ENCODE data around the gene DYRK3. TPM values are rescaled to one million over a fixed set of nuclear protein-coding genes. Genes with fewer than 3 reads are reported as not detected.

Gene DYRK3
- total and polyA plus RNA-seq, 8 donors = 1.2 to 21.9 (median 2.9) TPM; not detected in 1

- 37 to 49% (median 47%) methylated on average over 8 of the region's 8 CpGs for WGBS, 5 donors
- DNase-seq = peak in 1 of 2 donors; percentile 43
- Histone ChIP-seq H3K4me1 (peaks cover 19 to 38% (median 24%) of the 10 kb centered on the region in 4 donors), H3K36me3 (no peaks in the 10 kb centered on the region), H3K4me3 (no peak overlapping the region), H3K27me3 (no peaks in the 10 kb centered on the region), H3K9me3 (no peaks in the 10 kb centered on the region), H3K27ac (peak overlapping the region in 3 of 5 donors; percentile 12 to 77 (median 36))
- intact Hi-C loops (cut with DNase I; ENCODE audit: low total_unique reads) = no loop called here
- TF ChIP-seq POLR2A (IDR thresholded peaks at IDR 0.05) = no peak
- no peak for TF ChIP-seq EP300 (IDR thresholded peaks at IDR 0.05)
- TF ChIP-seq CTCF (IDR thresholded peaks at IDR 0.05) = no peak
- TF ChIP-seq POLR2AphosphoS5 (IDR thresholded peaks at IDR 0.05) = no peak
These were observed 36.8 kb downstream of the DYRK3 start for GRCh38 chr1:206672011-206672688.

- Histone ChIP-seq H3K27me3 (no peaks in the 10 kb centered on the region), H3K9me3 (no peaks in the 10 kb centered on the region), H3K27ac (peak overlapping the region in 3 of 5 donors; percentile 36 to 77 (median 38)), H3K4me1 (peaks cover 19 to 38% (median 24%) of the 10 kb centered on the region in 4 donors), H3K36me3 (no peaks in the 10 kb centered on the region), H3K4me3 (no peak overlapping the region)
- intact Hi-C loops (cut with DNase I; ENCODE audit: low total_unique reads) = no loop called here
- TF ChIP-seq POLR2A (IDR thresholded peaks at IDR 0.05) (no peak), EP300 (IDR thresholded peaks at IDR 0.05) (no peak), CTCF (IDR thresholded peaks at IDR 0.05) (no peak), POLR2AphosphoS5 (IDR thresholded peaks at IDR 0.05) (no peak)
- DNase-seq = peak in 1 of 2 donors; percentile 56
- 65 to 70% (median 69%) methylated on average over 6 of the region's 6 CpGs for WGBS, 5 donors
These were observed 37.8 kb downstream of the DYRK3 start for GRCh38 chr1:206672844-206673758.

GRCh38 chr1:206674236-206674635 lies 38.9 kb downstream of the DYRK3 start:
- no peaks in the 10 kb centered on the region for H3K36me3 ChIP-seq
- no peak overlapping the region for H3K4me3 ChIP-seq
- 89 to 96% (median 94%) methylated on average over 3 of the region's 3 CpGs for WGBS, 5 donors
- peaks cover 19 to 38% (median 24%) of the 10 kb centered on the region in 4 donors for H3K4me1 ChIP-seq
- TF ChIP-seq POLR2AphosphoS5 (IDR thresholded peaks at IDR 0.05) (no peak), EP300 (IDR thresholded peaks at IDR 0.05) (no peak), POLR2A (IDR thresholded peaks at IDR 0.05) (no peak), CTCF (IDR thresholded peaks at IDR 0.05) (no peak)
- intact Hi-C loops (cut with DNase I; ENCODE audit: low total_unique reads) = no loop called here
- DNase-seq = no peak
- no peaks in the 10 kb centered on the region for H3K27me3 ChIP-seq
- H3K9me3 ChIP-seq = no peaks in the 10 kb centered on the region
- H3K27ac ChIP-seq = peak overlapping the region in 4 of 5 donors; percentile 73 to 81 (median 76)

GRCh38 chr1:206674745-206675175 lies 39.4 kb downstream of the DYRK3 start:
- intact Hi-C loops (cut with DNase I; ENCODE audit: low total_unique reads) = no loop called here
- Histone ChIP-seq H3K4me3 (no peak overlapping the region), H3K4me1 (peaks cover 19 to 38% (median 24%) of the 10 kb centered on the region in 4 donors), H3K36me3 (no peaks in the 10 kb centered on the region), H3K9me3 (no peaks in the 10 kb centered on the region), H3K27ac (peak overlapping the region; percentile 29 to 81 (median 75)), H3K27me3 (no peaks in the 10 kb centered on the region)
- no peak for TF ChIP-seq CTCF (IDR thresholded peaks at IDR 0.05)
- peak; percentile 49 to 87 (median 77) for TF ChIP-seq POLR2AphosphoS5 (IDR thresholded peaks at IDR 0.05)
- peak; percentile 81 to 85 for DNase-seq
- 11 to 40% (median 24%) methylated on average over 1 of the region's 1 CpG for WGBS, 5 donors

All from stomach (tissue), 9 donors.